Neural progenitor cell (in vitro differentiated cells): Measurements from ENCODE around the gene ROBO4. TPM values are rescaled to one million over a fixed set of nuclear protein-coding genes. Genes with fewer than 3 reads are reported as not detected.
A peak's percentile ranks its signal among the peaks of the same experiment; 100 is the strongest.

Experiments used
- DNase-seq: peaks from one replicate; pipeline ENCODE4 v3.0.0-alpha.2; 2016; ENCODE audit warnings: low spot score
- H2AFZ ChIP-seq: fragments of 200-600 bp; sonication (generic); replicated peaks from 2 replicates; pipeline ENCODE4 v1.6.1; 2016; ENCODE audit warnings: antibody characterized with exemption
- H3F3A ChIP-seq: fragments of 200-600 bp; sonication (generic); 2 replicates; pipeline ENCODE4 v1.6.1; 2016; ENCODE audit warnings: antibody characterized with exemption, low read depth
- H3K27ac ChIP-seq: fragments of 200-600 bp; sonication (generic); 2 replicates; pipeline ENCODE4 v1.5.1; 2016; ENCODE audit warnings: mild to moderate bottlenecking
- H3K27me3 ChIP-seq: fragments of 200-600 bp; sonication (generic); 2 replicates; pipeline ENCODE4 v1.6.1; 2016; ENCODE audit warnings: mild to moderate bottlenecking, moderate library complexity
- H3K36me3 ChIP-seq: fragments of 200-600 bp; sonication (generic); 2 replicates; pipeline ENCODE4 v1.5.1; 2016
- H3K4me1 ChIP-seq: fragments of 200-600 bp; sonication (generic); 2 replicates; pipeline ENCODE4 v1.6.1; 2016; ENCODE audit warnings: mixed run types
- H3K4me2 ChIP-seq: fragments of 200-600 bp; sonication (generic); 2 replicates; pipeline ENCODE4 v1.6.1; 2016
- H3K4me3 ChIP-seq: fragments of 200-600 bp; sonication (generic); 2 replicates; pipeline ENCODE4 v1.5.1; 2016
- H3K79me2 ChIP-seq: fragments of 200-600 bp; sonication (generic); 2 replicates; pipeline ENCODE4 v1.6.1; 2016; ENCODE audit warnings: low read depth
- H3K9ac ChIP-seq: fragments of 200-600 bp; sonication (generic); 2 replicates; pipeline ENCODE4 v1.6.1; 2016
- H3K9me3 ChIP-seq: fragments of 200-600 bp; sonication (generic); 2 replicates; pipeline ENCODE4 v1.5.1; 2016; ENCODE audit warnings: low read depth
- H4K20me1 ChIP-seq: fragments of 200-600 bp; sonication (generic); 2 replicates; pipeline ENCODE4 v1.6.1; 2016; ENCODE audit warnings: low read depth
- H3K27ac Mint-ChIP-seq: 3 replicates; pipeline ENCODE4 v1.8.0; 2021; ENCODE audit warnings: mixed read lengths
- H3K27me3 Mint-ChIP-seq: 2 replicates; pipeline ENCODE4 v1.8.0; 2022; ENCODE audit warnings: low read depth, mild to moderate bottlenecking, inconsistent platforms, moderate library complexity, mixed read lengths; ENCODE audit not compliant: insufficient read depth
- H3K36me3 Mint-ChIP-seq: 3 replicates; pipeline ENCODE4 v1.8.0; 2021; ENCODE audit warnings: mixed read lengths
- H3K4me1 Mint-ChIP-seq: 3 replicates; pipeline ENCODE4 v1.8.0; 2021; ENCODE audit warnings: mixed read lengths
- H3K4me3 Mint-ChIP-seq: 3 replicates; pipeline ENCODE4 v1.8.0; 2021; ENCODE audit warnings: mild to moderate bottlenecking, moderate library complexity, mixed read lengths
- H3K9me3 Mint-ChIP-seq: 3 replicates; pipeline ENCODE4 v1.8.0; 2020; ENCODE audit warnings: mixed read lengths
- CTCF ChIP-seq: fragments of 200-600 bp; sonication (generic); IDR thresholded peaks from 2 replicates; pipeline ENCODE4 v1.5.1; 2017; ENCODE audit warnings: antibody characterized with exemption, mild to moderate bottlenecking
- EZH2 ChIP-seq: fragments of 200-600 bp; sonication (generic); IDR thresholded peaks from 2 replicates; pipeline ENCODE4 v1.6.1; 2017; ENCODE audit warnings: antibody characterized with exemption, mild to moderate bottlenecking, moderate library complexity
- EZH2phosphoT487 ChIP-seq: fragments of 200-600 bp; sonication (generic); IDR thresholded peaks from 2 replicates; pipeline ENCODE4 v1.6.1; 2017; ENCODE audit warnings: antibody characterized with exemption
- total RNA-seq: library from RNA; depleted of rRNA; stranded (reverse); fragments of >200 nt; gene quantifications from 2 replicates; pipeline ENCODE4 v1.2.3, GENCODE V29; 2015; ENCODE audit warnings: low replicate concordance

ROBO4 gene
- total RNA-seq, 1 donor from 2014 or later: not detected

- H3K4me3 Mint-ChIP-seq: no peak overlapping the region
- Histone ChIP-seq H3K27me3 (peaks cover 13% of the 10 kb centered on the region), H3K36me3 (no peaks in the 10 kb centered on the region), H2AFZ (no peak overlapping the region), H3K4me2 (peak overlapping the region; percentile 45), H3K4me3 (no peak overlapping the region), H3K4me1 (peaks cover 38% of the 10 kb centered on the region), H3K9me3 (no peaks in the 10 kb centered on the region), H4K20me1 (no peaks in the 10 kb centered on the region), H3F3A (peaks cover 16% of the 10 kb centered on the region), H3K27ac (peak overlapping the region; percentile 82), H3K79me2 (no peaks in the 10 kb centered on the region), H3K9ac (no peak overlapping the region)
- H3K9me3 Mint-ChIP-seq: peaks cover 2% of the 10 kb centered on the region
- H3K36me3 Mint-ChIP-seq: no peaks in the 10 kb centered on the region
- H3K27me3 Mint-ChIP-seq: peaks cover 2% of the 10 kb centered on the region
- no peak for DNase-seq
- no peak overlapping the region for H3K27ac Mint-ChIP-seq
- peaks cover 25% of the 10 kb centered on the region for H3K4me1 Mint-ChIP-seq
- TF ChIP-seq EZH2 (no peak), EZH2phosphoT487 (no peak), CTCF (no peak)
These were observed 44.0 kb upstream of the ROBO4 start for GRCh38 chr11:124941703-124942102.

- Mint-ChIP-seq H3K4me3 (no peak overlapping the region), H3K27me3 (peaks cover 6% of the 10 kb centered on the region), H3K9me3 (no peaks in the 10 kb centered on the region), H3K27ac (no peak overlapping the region), H3K36me3 (no peaks in the 10 kb centered on the region), H3K4me1 (peaks cover 28% of the 10 kb centered on the region)
- no peaks in the 10 kb centered on the region for H3K79me2 ChIP-seq
- TF ChIP-seq EZH2phosphoT487 (no peak), CTCF (no peak), EZH2 (no peak)
- peaks cover 16% of the 10 kb centered on the region for H3F3A ChIP-seq
- peaks cover 58% of the 10 kb centered on the region for H3K4me1 ChIP-seq
- H3K4me3 ChIP-seq: no peak overlapping the region
- H3K27me3 ChIP-seq: peaks cover 28% of the 10 kb centered on the region
- H4K20me1 ChIP-seq: no peaks in the 10 kb centered on the region
- peak; percentile 57 for DNase-seq
- H3K9me3 ChIP-seq: no peaks in the 10 kb centered on the region
- H3K36me3 ChIP-seq: no peaks in the 10 kb centered on the region
- H2AFZ ChIP-seq: peak overlapping the region; percentile 62
- H3K4me2 ChIP-seq: no peak overlapping the region
- no peak overlapping the region for H3K27ac ChIP-seq
- no peak overlapping the region for H3K9ac ChIP-seq
These were observed 41.3 kb upstream of the ROBO4 start for GRCh38 chr11:124938970-124939369.

- Histone ChIP-seq H3K9me3 (no peaks in the 10 kb centered on the region), H3K9ac (no peak overlapping the region), H3K4me3 (no peak overlapping the region), H4K20me1 (no peaks in the 10 kb centered on the region), H3K4me1 (peaks cover 52% of the 10 kb centered on the region), H3K4me2 (no peak overlapping the region), H3K36me3 (no peaks in the 10 kb centered on the region), H3K27me3 (peaks cover 30% of the 10 kb centered on the region), H3F3A (peaks cover 15% of the 10 kb centered on the region), H2AFZ (no peak overlapping the region), H3K27ac (no peak overlapping the region), H3K79me2 (no peaks in the 10 kb centered on the region)
- Mint-ChIP-seq H3K4me3 (no peak overlapping the region), H3K27me3 (peaks cover 6% of the 10 kb centered on the region), H3K36me3 (no peaks in the 10 kb centered on the region), H3K27ac (no peak overlapping the region), H3K4me1 (peaks cover 26% of the 10 kb centered on the region), H3K9me3 (no peaks in the 10 kb centered on the region)
- TF ChIP-seq EZH2 (no peak), CTCF (no peak), EZH2phosphoT487 (no peak)
- DNase-seq: no peak
These were observed 40.6 kb upstream of the ROBO4 start for GRCh38 chr11:124938206-124938765.
